Peyer's patch (tissue), 4 donors: ENCODE data around the gene TTLL5. TPM values are rescaled to one million over a fixed set of nuclear protein-coding genes. Genes with fewer than 3 reads are reported as not detected.

ENCODE experiments used
- DNase-seq, 3 donors: peaks; one replicate each; pipeline ENCODE4 v3.0.0-alpha.2; 2017 to 2019
- H3K27ac ChIP-seq, 4 donors: fragments of 200-600 bp; sonication (generic); one replicate each; pipeline ENCODE4 v1.5.1; 2016 to 2019
- H3K27me3 ChIP-seq, 2 donors: fragments of 200-600 bp; sonication (generic); one replicate each; pipeline ENCODE4 v1.5.1; 2019
- H3K36me3 ChIP-seq, 3 donors: fragments of 200-600 bp; sonication (generic); one replicate each; pipeline ENCODE4 v1.5.1; 2016 to 2019
- H3K4me1 ChIP-seq, 4 donors: fragments of 200-600 bp; sonication (generic); one replicate each; pipeline ENCODE4 v1.5.1; 2016 to 2019
- H3K4me3 ChIP-seq, 4 donors: fragments of 200-600 bp; sonication (generic); 1 replicate in 3 of 4; 2 replicates in 1 of 4; pipeline ENCODE4 v1.5.1; 2016 to 2019; ENCODE audit warnings: mild to moderate bottlenecking in 1 of 4
- H3K9me3 ChIP-seq, 4 donors: fragments of 200-600 bp; sonication (generic); one replicate each; pipeline ENCODE4 v1.5.1; 2016 to 2019; ENCODE audit warnings: mild to moderate bottlenecking in 1 of 4
- CTCF ChIP-seq, 6 experiments: fragments of 450-650 bp in 4 of 6; fragments of 200-600 bp in 2 of 6; sonication (generic) in 1 of 6; IDR thresholded peaks; one replicate each; pipeline ENCODE4 v1.5.1; 2017 to 2019; ENCODE audit warnings: antibody characterized with exemption in 6 of 6, mild to moderate bottlenecking in 3 of 6, moderate library complexity in 1 of 6
- POLR2A ChIP-seq, 2 donors: fragments of 450-650 bp; IDR thresholded peaks; one replicate each; pipeline ENCODE4 v1.5.1; 2017; ENCODE audit warnings: antibody characterized with exemption in 2 of 2, mild to moderate bottlenecking in 2 of 2, moderate library complexity in 2 of 2
- total RNA-seq, 4 donors: library from RNA; depleted of rRNA; stranded (reverse); fragments of >200 nt; gene quantifications; one replicate each; pipeline ENCODE4 v1.1.0, GENCODE V29; 2016

TTLL5 gene
- total RNA-seq, 4 donors from 2014 or later, result 33.6 to 82.5 (median 46.4) TPM

DNA sequence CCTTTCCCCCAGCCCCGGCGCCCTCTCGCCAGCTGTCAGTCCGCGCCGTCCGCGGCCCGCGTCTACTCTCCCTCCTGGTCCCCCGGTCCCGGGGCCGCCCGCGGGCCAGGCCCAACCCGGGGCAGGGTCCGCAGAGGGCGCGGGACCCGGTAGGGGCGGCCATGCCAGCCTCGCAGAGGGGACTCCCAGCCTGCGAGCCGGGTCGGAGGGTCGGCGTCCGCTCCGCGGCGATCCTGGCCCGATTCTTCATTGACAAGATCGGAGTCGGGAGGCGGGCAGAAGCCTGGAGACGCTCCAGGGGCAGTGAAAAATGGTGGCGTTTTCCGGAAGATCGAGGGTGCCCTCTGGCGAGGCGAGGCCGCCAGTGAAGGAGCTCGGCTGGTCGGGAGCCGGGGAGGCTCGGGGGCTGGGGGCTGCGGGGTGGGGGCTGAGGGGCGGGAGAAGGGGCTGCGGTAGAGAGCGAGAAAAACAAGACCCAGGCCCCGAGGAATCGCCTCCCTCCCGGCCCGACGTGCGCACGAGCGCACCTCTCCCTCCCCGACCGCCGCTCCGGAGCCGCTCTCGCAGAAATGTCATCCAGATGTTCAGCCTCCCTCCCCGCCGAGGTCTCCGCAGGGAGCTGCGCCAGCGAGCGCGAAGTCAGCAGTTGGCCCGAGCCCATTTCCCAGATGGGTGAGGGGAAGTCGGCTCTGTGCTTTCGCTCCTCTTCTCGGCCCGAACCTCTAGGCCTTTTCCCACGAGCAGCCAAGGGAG is 321.4 kb downstream of the TTLL5 start:
- DNase-seq, result peak; percentile 68 to 91 (median 91)
- peak in 5 of 6 experiments; percentile 56 to 75 (median 58) for TF ChIP-seq CTCF (IDR thresholded peaks at IDR 0.05)
- no peak for TF ChIP-seq POLR2A (IDR thresholded peaks at IDR 0.05)
- peaks cover 0 to 38% (median 10%) of the 10 kb centered on the region in 4 donors for H3K4me1 ChIP-seq
- H3K27me3 ChIP-seq, result no peaks in the 10 kb centered on the region
- no peaks in the 10 kb centered on the region for H3K36me3 ChIP-seq
- H3K4me3 ChIP-seq, result peak overlapping the region; percentile 66 to 80 (median 78)
- no peaks in the 10 kb centered on the region for H3K9me3 ChIP-seq
- peak overlapping the region; percentile 81 to 92 (median 85) for H3K27ac ChIP-seq

DNA sequence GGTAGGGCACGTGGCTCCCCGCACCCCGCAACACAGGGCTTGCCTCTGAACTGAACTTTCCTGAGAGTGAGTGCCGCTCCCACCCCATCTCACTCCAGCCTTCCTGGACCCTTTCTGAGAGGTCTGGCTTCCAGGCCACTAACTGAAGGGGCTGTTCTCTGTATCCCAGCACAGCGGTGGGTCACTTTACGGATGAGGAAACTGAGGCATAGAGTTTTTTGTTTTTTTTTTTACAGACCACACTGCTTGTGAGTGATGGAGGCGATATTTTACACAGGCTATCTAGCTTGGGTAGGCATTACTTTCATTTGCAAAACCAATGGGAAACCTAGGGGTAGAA is 321.9 kb downstream of the TTLL5 start:
- peak overlapping the region in 3 of 4 donors; percentile 85 to 92 (median 85) for H3K27ac ChIP-seq
- DNase-seq, result no peak
- H3K9me3 ChIP-seq, result no peaks in the 10 kb centered on the region
- H3K4me1 ChIP-seq, result peaks cover 0 to 37% (median 8%) of the 10 kb centered on the region in 4 donors
- H3K36me3 ChIP-seq, result no peaks in the 10 kb centered on the region
- peak overlapping the region; percentile 66 to 80 (median 78) for H3K4me3 ChIP-seq
- H3K27me3 ChIP-seq, result no peaks in the 10 kb centered on the region
- TF ChIP-seq CTCF (IDR thresholded peaks at IDR 0.05) (no peak), POLR2A (IDR thresholded peaks at IDR 0.05) (no peak)

- Histone ChIP-seq H3K4me1 (peaks cover 0 to 20% (median 2%) of the 10 kb centered on the region in 4 donors), H3K36me3 (no peaks in the 10 kb centered on the region), H3K4me3 (no peak overlapping the region), H3K9me3 (no peaks in the 10 kb centered on the region), H3K27ac (peak overlapping the region in 1 of 4 donors; percentile 87), H3K27me3 (no peaks in the 10 kb centered on the region)
- DNase-seq, result no peak
- TF ChIP-seq CTCF (IDR thresholded peaks at IDR 0.05), result no peak
Observed at GRCh38 chr14:75984674-75985073, 323.6 kb downstream of the TTLL5 start.

DNA sequence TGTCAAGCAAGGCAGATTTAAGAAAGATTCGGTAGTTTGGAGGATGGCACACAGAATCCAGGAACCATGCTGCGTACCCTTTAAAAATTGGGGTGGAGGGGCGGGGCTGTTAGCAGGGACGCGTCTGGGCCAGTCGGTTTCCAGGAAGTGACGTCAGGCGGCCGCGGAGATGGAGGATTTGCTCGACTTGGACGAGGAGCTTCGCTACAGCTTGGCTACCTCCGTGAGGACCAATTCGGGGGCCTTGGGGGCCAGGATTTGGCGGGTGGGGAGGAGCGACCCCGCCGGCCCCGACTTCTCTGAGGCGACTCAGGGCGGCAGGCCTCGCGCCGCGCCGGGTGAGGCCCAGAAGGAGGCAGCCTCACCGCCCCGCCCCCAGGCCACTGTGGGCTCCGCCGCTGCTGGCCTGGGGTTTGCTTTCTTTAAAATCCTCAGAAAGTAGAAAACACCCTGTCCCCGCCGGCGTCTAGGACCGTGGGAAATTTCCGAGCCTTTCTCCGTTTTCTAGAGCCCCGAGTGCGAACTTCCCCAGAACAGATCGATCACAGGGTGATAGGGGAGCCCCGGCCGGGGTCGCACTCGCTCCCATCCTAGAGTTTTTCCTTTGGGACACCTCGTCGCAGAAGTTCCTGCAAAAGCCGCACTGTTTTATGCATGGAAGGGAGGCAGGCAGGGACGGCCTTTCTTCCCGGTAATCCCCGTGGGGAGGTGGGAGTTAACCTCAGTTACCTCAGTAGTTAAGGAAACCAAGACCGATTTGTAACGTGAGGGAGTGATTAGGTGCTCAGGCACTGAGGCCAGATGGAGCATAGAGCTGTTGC is 324.8 kb downstream of the TTLL5 start, which contains the start of gene IFT43:
IFT43 (plus strand) TSS at position 146 of the 821 bp plus-strand sequence; CDS start at position 170, 24 bp downstream.
- Histone ChIP-seq H3K4me1 (peaks cover 0 to 13% (median 2%) of the 10 kb centered on the region in 4 donors), H3K27ac (peak within 1 kb of the TSS; percentile 71 to 87 (median 86))
- no peak for TF ChIP-seq CTCF (IDR thresholded peaks at IDR 0.05)
- TF ChIP-seq POLR2A (IDR thresholded peaks at IDR 0.05), result peak in 1 of 2 donors; percentile 63

GRCh38 chr14:75986439-75986765 is 325.4 kb downstream of the TTLL5 start:
- H3K9me3 ChIP-seq, result no peaks in the 10 kb centered on the region
- no peak for DNase-seq
- peaks cover 0 to 8% (median under 1%) of the 10 kb centered on the region in 4 donors for H3K4me1 ChIP-seq

More for the DNA sequence above, 324.8 kb downstream of the TTLL5 start, which contains the start of gene IFT43:
- DNase-seq, result peak; percentile 93 to 98 (median 97)
- H3K36me3 ChIP-seq, result peaks cover 0 to 5% (median 0%) of the 10 kb centered on the region in 3 donors
- H3K9me3 ChIP-seq, result no peaks in the 10 kb centered on the region
- H3K27me3 ChIP-seq, result no peaks in the 10 kb centered on the region
- H3K4me3 ChIP-seq, result peak within 1 kb of the TSS; percentile 83 to 97 (median 92)

More at GRCh38 chr14:75986439-75986765, 325.4 kb downstream of the TTLL5 start:
- Histone ChIP-seq H3K36me3 (peaks cover 0 to 6% (median 0%) of the 10 kb centered on the region in 3 donors), H3K27ac (peak overlapping the region in 3 of 4 donors; percentile 71 to 86 (median 85)), H3K4me3 (peak overlapping the region; percentile 83 to 97 (median 92)), H3K27me3 (no peaks in the 10 kb centered on the region)
- TF ChIP-seq CTCF (IDR thresholded peaks at IDR 0.05), result no peak
